Stimulated activated CD4-positive, alpha-beta T cell treated with anti-CD3 and anti-CD28 coated beads, Interleukin-2, amount 100 ng/mL, for 4 hours (primary cell): Measurements from ENCODE around the gene MNT.
A peak's percentile ranks its signal among the peaks of the same experiment; 100 is the strongest.

Source experiments
- DNase-seq: peaks from one replicate; pipeline ENCODE4 v3.0.0-alpha.2; 2020; ENCODE audit warnings: low read depth

MNT gene

DNA sequence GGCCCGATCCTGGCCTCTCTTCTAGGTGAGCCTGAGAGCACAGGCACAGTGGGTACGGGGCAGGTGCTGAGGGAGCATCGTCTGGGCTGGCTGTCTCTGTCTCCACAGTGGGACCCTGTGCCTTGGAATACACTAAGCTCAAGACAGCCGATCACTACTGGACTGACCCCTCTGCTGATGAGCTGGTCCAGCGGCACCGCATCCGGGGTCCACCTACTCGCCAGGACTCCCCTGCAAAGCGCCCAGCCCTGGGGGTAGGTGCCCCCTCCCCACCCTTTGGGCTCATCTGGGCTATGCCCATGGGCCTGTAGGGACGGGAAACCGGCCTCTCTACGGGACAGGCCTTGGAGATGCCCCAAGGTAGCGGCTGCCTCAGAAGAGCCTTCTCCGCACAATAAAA is 38.0 kb downstream of the MNT start:
- DNase-seq = no peak

DNA sequence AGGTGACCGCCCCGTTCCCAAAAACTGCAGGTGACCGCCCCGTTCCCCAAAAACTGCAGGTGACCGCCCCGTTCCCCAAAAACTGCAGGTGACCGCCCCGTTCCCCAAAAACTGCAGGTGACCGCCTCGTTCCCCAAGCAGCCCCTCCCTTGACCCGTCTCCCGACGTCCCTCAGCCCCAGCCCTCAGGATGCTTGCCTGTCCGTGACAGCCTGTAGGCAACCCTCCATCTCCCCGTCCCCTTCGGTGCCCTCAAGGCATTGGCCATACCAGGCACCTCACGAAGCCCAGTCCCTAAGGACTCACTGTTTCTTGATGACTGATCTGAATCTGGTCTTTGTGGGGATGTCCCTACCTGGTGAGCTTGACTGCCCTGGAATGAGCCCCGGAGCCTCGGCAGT is 38.4 kb downstream of the MNT start:
- no peak for DNase-seq

DNA sequence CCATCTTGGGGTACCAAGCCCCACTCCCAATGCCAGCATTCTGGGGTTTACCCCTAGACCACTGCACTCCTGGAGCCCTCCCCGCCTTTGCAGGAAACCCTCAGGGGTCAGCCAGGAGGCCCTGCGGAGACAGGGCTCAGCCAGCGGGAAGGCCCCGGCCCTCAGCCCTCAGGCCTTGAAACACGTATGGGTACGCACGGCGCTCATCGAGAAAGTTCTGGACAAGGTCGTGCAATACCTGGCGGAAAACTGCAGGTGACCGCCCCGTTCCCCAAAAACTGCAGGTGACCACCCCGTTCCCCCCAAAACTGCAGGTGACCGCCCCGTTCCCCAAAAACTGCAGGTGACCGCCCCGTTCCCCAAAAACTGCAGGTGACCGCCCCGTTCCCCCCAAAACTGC is 38.8 kb downstream of the MNT start:
- no peak for DNase-seq

DNA sequence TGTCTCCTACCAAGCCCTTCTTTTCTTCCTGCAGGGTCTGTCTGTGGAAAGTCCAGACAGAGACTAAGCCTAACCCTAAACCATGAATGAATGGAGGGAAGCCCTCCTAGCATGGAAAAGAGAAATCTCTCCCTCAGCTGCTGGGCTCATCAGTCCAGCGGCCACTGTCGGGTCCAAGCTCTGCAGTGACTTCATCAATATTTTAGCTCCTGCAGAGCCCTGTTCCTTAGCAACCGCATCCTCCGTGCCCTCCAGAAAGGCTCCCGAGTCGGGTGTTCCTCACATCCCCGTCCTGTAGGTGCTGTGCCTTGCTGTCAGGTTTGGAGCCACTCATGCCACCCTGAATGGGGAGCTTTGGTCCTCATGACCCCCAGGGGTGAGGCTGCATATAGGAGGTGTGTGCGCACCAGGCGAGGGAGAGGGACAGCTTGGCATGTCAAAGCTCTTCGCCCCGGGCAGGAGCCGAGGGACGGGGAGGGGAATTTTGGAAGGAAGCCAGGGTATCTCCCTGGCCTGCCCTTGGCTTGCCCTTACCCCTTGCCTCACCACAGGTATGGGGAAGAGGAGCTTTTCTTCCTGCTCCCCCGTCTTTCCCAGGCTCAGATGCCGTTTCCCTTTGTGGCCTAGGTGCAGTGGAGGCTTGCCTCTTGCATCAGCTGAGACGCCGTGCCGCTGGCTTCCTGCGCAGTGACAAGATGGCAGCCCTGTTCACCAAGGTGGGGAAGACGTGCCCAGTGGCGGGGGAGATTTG is 39.7 kb downstream of the MNT start:
- no peak for DNase-seq

DNA sequence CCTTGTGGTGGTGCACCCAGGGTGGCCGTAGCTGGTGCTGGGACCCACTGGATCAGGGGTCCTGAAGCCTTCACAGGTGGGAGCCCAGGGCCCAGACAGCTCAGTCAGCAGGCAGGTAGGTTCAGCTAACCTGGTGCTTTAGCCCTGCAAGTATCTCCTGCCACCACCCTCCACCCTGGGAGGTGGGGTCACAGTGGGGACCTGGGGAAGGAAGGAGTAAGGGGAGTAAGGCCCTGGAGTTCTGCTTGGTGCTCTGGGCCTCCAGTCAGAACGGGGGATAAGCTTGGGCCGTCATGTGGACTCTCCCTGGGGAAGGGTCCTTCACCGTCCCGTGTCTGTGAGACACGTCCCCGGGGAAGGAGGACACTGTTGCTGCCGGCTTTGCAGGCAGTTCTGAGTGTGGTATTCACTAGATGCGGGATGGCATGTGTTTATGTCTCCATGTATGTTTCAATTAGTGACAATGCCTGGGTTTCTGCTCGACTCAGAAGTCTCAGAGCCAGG is 42.9 kb downstream of the MNT start:
- no peak for DNase-seq

DNA sequence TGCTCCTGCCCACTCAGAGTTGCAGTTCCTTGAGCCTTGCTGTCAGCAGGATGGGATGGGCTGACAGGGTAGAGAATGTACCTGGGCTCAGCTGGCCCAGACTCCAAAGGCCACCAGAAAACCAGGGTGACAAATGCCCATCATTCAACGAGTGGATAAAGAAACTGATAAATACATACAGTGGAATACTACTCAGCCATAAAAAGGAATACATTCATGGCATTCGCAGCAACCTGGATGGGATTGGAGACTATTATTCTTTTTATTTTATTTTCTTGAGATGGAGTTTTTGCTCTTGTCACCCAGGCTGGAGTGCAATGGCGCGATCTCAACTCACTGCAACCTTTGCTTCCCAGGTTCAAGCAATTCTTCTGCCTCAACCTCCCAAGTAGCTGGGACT is 43.6 kb downstream of the MNT start:
- DNase-seq = no peak

DNA sequence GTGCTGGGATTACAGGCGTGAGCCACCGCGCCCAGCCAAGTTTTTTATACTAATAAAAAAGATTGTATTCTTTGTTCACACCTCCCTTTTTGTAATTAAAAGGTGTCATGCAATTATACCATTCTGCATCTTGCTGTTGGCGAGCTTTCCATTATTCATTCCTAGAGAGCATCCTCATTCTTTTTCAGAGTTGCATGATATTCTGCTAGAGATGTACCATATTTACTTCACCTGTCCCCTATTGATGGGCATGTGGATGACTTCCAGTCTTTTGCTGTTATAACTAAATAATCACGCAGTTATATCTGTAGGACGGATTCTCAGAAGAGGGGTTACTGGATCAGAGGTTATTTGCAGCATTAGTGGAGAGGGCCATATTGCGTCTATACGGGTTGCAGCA is 46.5 kb downstream of the MNT start:
- DNase-seq = no peak

DNA sequence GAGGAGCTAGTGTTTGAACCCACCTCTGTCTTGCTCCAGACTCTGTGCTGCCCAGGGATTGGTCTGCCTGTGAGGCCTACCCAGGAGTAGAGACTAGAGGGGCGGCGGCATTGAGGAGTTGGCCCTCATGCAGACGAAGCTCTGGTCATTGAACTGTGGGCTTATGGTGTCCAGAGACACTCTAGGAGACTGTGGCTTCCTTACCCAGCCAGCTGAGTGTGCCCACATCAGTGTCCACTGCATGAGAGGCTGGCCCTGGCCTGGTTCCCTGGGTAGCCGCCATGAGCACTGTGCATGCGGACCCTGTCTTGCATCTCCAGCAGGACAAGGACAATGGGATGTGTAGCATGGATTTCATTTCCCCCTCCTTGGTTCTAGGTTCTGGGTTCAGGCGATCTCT is 49.6 kb downstream of the MNT start:
- no peak for DNase-seq

DNA sequence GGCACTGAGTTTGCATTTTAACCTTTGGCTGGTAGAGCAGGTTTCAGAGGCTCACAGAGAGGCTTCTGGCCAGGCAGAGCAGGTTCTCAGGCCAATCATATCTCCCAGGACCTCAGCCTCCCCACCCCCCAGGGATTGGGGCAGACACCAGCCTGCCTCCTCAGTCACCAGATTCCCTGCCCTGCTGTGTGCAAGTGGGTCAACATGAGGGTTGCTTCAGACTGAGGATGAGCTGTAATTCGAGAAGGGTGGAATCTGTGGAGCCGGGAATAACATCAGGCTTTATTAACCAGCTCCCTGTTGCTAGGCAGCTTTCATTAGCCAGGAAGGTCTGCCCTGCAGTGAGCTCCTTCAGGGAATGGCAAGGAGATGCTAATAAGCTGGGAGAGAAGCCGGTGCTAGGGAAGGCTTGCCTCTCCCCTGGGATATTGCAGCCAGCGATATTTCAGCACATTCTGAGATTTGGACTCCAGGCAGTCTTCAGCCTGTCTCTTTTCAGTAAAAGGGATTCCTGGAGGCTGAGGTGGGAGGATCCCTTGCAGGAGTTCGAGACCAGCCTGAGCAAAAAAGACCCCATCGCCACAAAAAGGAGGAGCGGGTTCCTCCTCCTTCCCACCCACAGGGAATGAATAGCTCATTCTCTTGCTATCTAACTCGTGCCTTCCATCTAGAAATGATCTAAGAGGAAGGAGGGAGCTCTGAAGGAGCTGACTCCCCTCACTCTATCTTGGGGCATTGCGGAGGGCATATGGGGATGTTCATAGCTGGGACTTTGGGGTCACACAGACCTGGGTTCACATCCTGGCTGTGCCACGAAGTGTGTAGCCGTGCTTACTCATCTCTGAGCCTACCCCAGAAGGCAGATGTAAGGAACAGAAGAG is 52.8 kb downstream of the MNT start:
- no peak for DNase-seq

DNA sequence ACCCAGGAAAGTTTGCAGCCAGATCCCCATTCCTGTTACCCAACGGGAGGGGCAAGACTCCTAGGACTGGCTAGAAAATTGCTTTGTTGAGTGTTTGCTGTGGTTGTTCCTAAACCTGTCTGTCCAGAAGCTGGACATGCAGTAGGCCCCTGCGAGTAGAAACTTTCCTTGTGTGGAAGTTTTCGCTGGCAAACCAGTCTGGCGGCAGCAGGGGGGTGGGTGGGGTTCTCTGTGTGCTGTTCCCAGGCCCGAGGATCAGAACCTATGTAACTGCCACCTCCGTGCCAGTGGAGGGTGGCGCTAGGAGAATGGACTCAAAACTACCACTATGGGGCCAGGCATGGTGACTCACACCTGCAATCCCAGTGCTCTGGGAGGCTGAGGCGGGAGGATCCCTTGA is 54.4 kb downstream of the MNT start:
- DNase-seq = no peak

DNA sequence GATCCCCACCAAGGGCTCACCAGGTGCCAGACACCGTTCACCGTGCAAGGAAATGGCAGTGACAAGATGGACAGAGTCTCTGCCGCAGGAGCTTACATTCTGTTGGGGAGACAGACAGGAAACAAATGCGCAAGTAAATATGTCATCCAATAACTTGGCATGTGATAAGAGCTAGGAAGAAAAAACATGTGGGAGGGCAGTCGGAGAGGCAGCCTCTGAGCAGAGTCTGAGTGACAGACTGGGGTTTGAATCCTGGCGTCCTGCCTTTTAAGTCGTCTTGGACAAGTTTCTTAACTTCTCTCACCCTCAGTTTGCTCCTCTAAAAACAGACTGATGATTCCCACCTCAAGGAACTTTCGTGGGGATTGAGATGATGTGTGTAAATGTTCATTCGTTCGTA is 56.3 kb downstream of the MNT start:
- DNase-seq = no peak

DNA sequence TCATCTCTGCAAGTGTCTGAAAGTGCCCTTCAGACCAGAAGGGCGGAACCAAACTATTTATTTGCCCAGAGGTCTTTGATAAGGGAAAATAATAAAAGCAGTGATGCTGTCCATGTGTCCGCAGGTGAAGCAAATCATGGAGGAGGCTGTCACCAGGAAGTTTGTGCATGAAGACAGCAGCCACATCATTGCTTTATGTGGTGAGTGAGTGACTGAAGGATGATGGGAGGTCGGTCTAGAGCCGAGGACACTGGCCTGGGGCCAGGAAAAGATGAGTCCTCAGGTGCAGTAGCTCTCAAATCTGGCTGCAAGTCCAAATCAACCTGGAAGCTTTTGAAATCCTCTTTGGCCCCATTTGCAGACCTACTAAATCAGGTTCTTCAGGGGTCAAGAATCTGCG is 57.4 kb downstream of the MNT start:
- DNase-seq = no peak

DNA sequence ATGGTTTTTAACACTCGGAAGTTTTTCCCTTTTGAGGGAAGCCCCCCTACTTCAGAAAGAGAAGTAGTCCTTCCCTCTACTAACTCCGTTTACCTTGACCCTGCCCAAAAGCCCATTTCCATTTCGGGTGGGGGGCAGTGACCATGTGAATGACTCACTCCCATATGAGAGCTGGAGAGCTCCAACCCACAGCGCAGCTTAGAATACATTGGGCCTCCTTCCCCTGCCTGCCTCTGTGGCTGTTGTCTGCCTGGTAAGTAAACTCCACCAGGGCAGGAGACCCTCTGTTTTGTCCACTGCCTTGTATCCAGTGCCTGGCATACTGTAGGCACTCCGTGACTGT is 62.6 kb downstream of the MNT start:
- no peak for DNase-seq

DNA sequence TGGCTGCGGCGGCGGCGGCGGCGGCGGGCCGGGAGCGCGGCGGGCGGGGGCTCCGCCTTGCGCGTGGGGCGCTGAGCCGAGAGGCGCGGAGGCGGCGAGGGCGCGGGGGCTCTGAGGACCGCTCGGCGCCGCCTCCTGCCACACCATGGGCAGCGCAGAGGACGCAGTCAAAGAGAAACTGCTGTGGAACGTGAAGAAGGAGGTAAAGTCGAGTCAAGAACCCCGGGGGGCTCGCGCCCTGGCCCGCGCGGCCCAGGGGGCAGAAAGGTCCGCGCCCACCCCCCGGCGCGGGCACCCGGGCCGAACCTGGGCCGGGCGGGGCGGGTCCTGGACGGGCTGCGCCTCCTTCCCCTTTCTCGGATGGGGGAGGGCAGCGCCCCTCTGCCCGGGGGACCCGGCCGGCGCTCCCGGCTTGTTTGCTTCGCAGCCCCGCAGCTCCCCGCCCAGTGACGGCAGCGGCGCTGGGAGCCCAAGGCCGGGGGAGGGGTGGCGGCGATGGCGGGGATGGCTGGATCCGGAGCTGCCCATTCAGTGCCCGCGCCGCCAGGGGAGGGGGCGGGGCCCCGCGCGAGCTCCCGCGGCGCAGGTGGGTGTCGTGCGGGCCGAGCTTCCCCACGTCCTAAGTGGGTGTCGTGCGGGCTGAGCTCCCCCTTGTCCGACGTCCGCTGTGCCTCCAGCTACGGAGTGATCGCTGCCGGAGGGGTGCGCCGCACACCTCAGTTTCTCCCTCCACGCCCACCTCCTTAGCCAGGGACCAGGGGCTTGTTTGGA is 63.1 kb downstream of the MNT start:
- DNase-seq = no peak

DNA sequence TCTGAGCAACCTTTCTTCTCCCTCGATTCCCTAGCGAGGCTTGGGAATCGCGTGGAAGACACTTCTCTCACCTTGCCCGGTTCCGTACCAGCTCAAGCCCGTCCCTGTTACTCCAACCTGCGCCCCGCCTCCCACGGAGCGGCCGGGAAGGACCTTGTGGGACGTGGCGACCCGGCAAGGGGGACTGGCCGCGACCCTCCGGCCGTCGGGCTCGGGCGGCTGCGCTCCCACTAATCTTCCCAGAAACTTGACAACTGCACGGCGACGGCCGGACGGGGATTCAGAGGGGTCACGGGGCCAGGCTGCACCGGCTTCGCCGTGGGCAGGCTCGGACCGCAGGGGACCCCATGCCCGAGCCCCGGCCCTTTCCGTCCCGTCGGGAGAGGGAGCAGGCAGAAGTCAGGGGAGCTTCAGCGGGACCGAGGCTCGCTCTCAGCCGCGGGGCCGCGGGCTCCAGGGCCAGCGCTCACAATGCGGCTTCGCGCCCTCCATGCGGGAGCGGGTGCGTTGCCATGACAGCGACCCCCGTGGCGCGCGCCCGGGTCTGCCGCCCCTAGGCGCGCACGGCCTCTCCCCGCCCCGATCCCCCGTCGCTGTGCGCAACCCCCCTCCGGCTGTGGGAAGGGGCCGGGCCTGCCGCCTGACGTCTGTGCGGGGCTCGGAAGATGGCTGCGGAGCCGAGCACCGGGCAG is 63.9 kb downstream of the MNT start, which contains the start of gene SGSM2:
Gene SGSM2, plus strand, starts transcription at position 650 of the 692 bp plus-strand sequence. CDS start 188 bp downstream, outside the sequence.
- DNase-seq = peak; percentile 60

DNA sequence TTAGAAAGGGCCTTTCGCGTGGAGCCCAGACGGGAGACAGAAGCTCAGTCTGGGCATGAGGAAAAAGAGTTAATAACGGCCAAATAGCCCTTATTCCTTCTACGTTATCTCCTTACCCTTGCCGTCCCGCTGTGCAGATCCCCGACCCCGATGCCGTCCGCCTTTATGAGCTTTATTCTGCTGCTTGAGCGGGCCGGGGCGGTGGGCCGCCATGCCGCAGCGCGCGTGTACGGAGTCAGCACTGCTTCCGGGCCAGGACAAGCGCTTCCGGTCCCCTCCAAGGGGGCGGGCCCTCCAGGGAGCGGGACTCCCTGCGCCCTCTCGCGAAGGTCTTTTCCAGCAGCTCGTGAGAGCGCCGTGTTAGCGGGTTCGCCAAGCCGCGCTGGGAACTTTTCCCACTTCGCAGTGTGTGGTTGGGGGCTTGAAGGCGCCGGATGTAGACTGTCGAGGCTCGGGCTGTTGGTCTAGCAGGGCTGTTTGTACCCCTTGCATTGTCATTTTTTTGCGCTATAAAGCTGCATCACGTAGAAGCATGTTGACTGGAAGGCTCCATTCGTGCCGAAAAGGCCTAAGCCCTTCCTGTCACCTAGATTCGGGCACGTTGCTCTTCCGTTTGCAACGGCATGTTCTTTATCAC is 64.5 kb downstream of the MNT start, which contains the start of gene TSR1:
Gene TSR1, minus strand, starts transcription at position 243 of the 637 bp plus-strand sequence. Its CDS starts 30 bp downstream, at position 213.
- DNase-seq = peak; percentile 85

DNA sequence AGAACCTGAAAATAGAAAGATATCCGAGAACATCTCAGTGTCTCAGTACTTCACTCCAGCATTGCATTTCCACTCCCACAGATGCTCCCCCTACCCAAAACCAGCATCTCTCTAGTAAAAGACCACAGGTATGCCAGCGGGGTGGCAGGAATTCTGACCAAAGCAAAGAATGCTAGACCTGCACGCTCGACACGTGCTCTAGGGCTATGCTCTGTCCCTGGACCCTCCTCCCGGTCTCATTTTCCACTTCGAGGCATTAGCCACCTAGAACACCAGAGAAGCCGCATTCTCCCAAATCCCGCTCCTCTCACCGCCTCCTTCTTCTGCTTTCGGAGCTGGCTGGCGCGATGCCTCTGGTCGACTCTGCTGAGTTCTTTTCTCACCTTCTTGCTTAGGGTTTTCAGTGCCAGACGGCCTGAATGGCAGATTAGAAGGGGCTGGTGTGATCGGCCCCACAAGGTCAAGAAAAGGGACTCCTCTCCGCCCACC is 65.1 kb downstream of the MNT start:
- no peak for DNase-seq
